ENCODE results near the gene LARP4. TPM values are rescaled to one million over a fixed set of nuclear protein-coding genes. Genes with fewer than 3 reads are reported as not detected.

LARP4 gene
- total RNA-seq, 1 experiment from 2014 or later = 78.8 TPM

DNA sequence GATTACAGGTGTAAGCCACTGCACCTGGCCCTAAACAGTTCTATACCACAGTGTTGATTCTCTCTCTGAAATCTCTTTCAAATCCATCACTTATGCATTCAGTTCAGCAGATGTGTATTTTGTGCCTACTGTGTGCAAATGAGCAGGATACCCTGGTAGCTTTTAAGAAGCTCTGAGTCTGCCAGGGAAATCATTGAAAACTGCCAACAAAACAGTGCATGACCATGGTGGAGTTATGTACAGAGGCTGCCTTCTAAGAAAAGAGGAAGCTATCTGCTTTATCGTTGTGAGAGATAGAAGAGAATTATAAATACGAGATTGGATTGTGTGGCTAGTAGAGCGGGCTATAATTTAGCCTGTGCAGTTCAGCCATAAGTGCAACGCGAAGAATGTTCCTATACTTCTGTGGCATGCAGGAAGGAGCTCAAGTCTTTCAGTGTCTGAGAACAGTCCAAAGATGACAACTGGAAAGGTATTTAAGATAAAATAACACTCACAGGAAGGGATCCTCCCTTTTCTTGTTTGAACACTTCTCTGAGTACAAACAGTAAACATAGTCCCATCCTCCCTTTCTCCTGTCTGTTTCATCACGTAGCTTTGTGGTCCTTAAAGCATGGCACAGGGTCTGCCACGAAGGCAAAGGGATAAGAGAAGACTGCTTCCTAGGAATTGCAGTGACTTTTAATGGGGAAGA is 108.4 kb downstream of the LARP4 start:
- TF ChIP-seq, protein P1, sequence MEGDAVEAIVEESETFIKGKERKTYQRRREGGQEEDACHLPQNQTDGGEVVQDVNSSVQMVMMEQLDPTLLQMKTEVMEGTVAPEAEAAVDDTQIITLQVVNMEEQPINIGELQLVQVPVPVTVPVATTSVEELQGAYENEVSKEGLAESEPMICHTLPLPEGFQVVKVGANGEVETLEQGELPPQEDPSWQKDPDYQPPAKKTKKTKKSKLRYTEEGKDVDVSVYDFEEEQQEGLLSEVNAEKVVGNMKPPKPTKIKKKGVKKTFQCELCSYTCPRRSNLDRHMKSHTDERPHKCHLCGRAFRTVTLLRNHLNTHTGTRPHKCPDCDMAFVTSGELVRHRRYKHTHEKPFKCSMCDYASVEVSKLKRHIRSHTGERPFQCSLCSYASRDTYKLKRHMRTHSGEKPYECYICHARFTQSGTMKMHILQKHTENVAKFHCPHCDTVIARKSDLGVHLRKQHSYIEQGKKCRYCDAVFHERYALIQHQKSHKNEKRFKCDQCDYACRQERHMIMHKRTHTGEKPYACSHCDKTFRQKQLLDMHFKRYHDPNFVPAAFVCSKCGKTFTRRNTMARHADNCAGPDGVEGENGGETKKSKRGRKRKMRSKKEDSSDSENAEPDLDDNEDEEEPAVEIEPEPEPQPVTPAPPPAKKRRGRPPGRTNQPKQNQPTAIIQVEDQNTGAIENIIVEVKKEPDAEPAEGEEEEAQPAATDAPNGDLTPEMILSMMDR (IDR thresholded peaks at IDR 0.05; ENCODE audit: unreplicated experiment) = no peak
- CTCF ChIA-PET = interaction anchor here (0.6 to 6.7 kb wide), 10 partner anchors 12 to 730 kb away, joined by 3 to 81 read pairs (median 4); no protein-coding TSS in a partner anchor
- no peak overlapping the region for H3K4me3 Mint-ChIP-seq (ENCODE audit: unreplicated experiment)
- H3K4me1 Mint-ChIP-seq (ENCODE audit: insufficient read depth, unreplicated experiment) = peaks cover 41% of the 10 kb centered on the region
- no TSS peak for BruUV-seq (replicated peaks)
- no peak for DNase-seq (ENCODE audit: unreplicated experiment)
- no peaks in the 10 kb centered on the region for H3K9me3 Mint-ChIP-seq (ENCODE audit: unreplicated experiment)
- intact Hi-C loops (cut with micrococcal nuclease) = loop anchor here (5.0 kb wide), 1 partner anchor 113 kb away; no protein-coding TSS in a partner anchor
- POLR2A ChIA-PET = interaction anchor here (0.6 to 7.0 kb wide), 12 partner anchors 11 to 689 kb away, joined by 3 to 95 read pairs (median 6); partner anchors contain the start of gene SMARCD1
- no peaks in the 10 kb centered on the region for H3K27me3 Mint-ChIP-seq (ENCODE audit: insufficient read depth, unreplicated experiment)
- no peak overlapping the region for H3K27ac Mint-ChIP-seq (ENCODE audit: low read depth, unreplicated experiment)
- peaks cover 6% of the 10 kb centered on the region for H3K36me3 Mint-ChIP-seq (ENCODE audit: insufficient read depth, unreplicated experiment)

DNA sequence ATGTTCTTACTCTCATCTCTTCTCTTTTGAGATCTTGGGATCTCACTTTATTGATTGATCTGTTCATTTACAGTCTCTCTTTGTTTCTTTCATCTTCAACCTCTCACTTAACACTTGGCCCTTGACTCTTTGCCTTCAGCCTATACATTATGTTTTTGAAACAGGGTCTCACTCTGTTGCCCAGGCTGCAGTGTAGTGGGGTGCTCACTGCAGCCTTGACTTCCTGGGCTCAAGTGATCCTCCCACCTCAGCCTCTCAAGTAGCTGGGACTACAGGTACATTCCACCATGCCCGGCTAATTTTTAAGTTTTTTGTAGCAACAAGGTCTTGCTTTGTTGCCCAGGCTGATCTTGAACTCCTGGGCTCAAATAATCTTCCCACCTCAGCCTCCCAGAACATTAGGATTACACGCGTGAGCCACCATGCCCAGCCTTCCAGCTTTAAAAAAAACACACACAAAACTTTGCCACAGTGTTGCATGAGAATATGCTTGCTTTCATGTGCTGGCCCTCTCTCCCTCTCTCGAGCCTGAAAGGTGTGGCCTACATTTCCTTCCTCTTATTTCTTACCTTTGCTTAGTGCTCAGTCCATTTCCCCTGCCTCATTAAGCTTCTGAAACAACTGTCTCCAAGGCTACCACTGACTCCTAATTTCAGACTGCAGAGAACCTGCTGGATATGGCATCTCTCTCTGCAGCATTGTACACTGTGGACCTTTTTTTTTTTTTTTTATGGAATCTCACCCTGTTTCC is 114.0 kb downstream of the LARP4 start:
- BruUV-seq (replicated peaks) = no TSS peak
- Mint-ChIP-seq H3K36me3 (ENCODE audit: insufficient read depth, unreplicated experiment) (peaks cover 7% of the 10 kb centered on the region), H3K9me3 (ENCODE audit: unreplicated experiment) (no peaks in the 10 kb centered on the region), H3K27ac (ENCODE audit: low read depth, unreplicated experiment) (no peak overlapping the region), H3K4me3 (ENCODE audit: unreplicated experiment) (no peak overlapping the region), H3K27me3 (ENCODE audit: insufficient read depth, unreplicated experiment) (no peaks in the 10 kb centered on the region), H3K4me1 (ENCODE audit: insufficient read depth, unreplicated experiment) (peaks cover 11% of the 10 kb centered on the region)
- TF ChIP-seq, protein P1 (IDR thresholded peaks at IDR 0.05; ENCODE audit: unreplicated experiment) = no peak
- ChIA-PET POLR2A (interaction anchor here (0.7 to 1.0 kb wide), 2 partner anchors 13 to 140 kb away, joined by 3 to 4 read pairs; no protein-coding TSS in a partner anchor), CTCF (interaction anchor here (0.8 to 1.6 kb wide), 2 partner anchors 11 to 403 kb away, joined by 3 to 4 read pairs; partner anchors contain the start of gene COX14)
- intact Hi-C loops (cut with micrococcal nuclease) = no loop called here
- DNase-seq (ENCODE audit: unreplicated experiment) = no peak

DNA sequence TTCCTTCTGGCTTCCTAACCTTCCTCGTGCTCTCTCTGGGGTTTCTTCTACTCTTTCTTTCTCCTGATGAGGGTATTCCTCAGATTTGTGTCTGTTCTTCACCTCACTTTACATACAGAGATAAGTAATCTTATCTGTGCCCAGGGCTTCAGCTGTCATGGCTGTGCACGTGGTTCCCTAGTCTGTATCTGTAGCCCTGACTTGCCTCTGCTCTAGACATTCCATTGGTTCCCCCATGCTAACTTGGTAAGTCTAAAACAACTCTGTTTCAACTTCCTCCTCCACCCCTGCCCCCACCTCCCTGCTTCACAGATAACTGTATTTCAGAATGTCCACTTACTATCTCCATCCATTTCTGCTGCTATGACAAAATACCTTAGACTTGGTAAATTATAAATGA is 114.9 kb downstream of the LARP4 start:
- no peak for DNase-seq (ENCODE audit: unreplicated experiment)
- BruUV-seq (replicated peaks) = no TSS peak
- Mint-ChIP-seq H3K4me1 (ENCODE audit: insufficient read depth, unreplicated experiment) (peaks cover 9% of the 10 kb centered on the region), H3K36me3 (ENCODE audit: insufficient read depth, unreplicated experiment) (peaks cover 6% of the 10 kb centered on the region), H3K4me3 (ENCODE audit: unreplicated experiment) (no peak overlapping the region), H3K9me3 (ENCODE audit: unreplicated experiment) (no peaks in the 10 kb centered on the region), H3K27ac (ENCODE audit: low read depth, unreplicated experiment) (no peak overlapping the region), H3K27me3 (ENCODE audit: insufficient read depth, unreplicated experiment) (no peaks in the 10 kb centered on the region)
- intact Hi-C loops (cut with micrococcal nuclease) = no loop called here
- TF ChIP-seq, protein P1 (IDR thresholded peaks at IDR 0.05; ENCODE audit: unreplicated experiment) = no peak
- POLR2A ChIA-PET = interaction anchor here (0.7 kb wide), 1 partner anchor 139 kb away, joined by 3 read pairs; no protein-coding TSS in a partner anchor
- CTCF ChIA-PET = interaction anchor here (0.5 to 1.0 kb wide), 2 partner anchors 9 to 131 kb away, joined by 3 read pairs; no protein-coding TSS in a partner anchor

Data from MCF 10A (cell line).